IPS-15b (cell line): ENCODE data around the gene COMTD1.
A peak's percentile ranks its signal among the peaks of the same experiment; 100 is the strongest.

Experiments used
- H3K27me3 ChIP-seq: one replicate; pipeline ENCODE4 v1.6.1; 2013; ENCODE audit warnings: low read length; ENCODE audit not compliant: control insufficient read depth, insufficient read depth
- H3K36me3 ChIP-seq: one replicate; pipeline ENCODE4 v1.6.1; 2013; ENCODE audit warnings: low read length; ENCODE audit not compliant: control insufficient read depth, insufficient read depth
- H3K4me1 ChIP-seq: one replicate; pipeline ENCODE4 v1.6.1; 2013; ENCODE audit warnings: mild to moderate bottlenecking, low read length; ENCODE audit not compliant: control insufficient read depth, insufficient read depth
- H3K4me3 ChIP-seq: one replicate; pipeline ENCODE4 v1.5.1; 2013; ENCODE audit warnings: low read depth, low read length
- H3K9ac ChIP-seq: one replicate; pipeline ENCODE4 v1.6.1; 2013; ENCODE audit warnings: low read depth, mild to moderate bottlenecking, low read length
- H3K9me3 ChIP-seq: one replicate; pipeline ENCODE4 v1.6.1; 2013; ENCODE audit warnings: mild to moderate bottlenecking, low read length; ENCODE audit not compliant: control insufficient read depth, insufficient read depth

COMTD1 gene

GRCh38 chr10:75243426-75243825, 7.7 kb upstream of the COMTD1 start:
- Histone ChIP-seq H3K27me3 (no peaks in the 10 kb centered on the region), H3K36me3 (no peaks in the 10 kb centered on the region), H3K4me3 (no peak overlapping the region), H3K9me3 (no peaks in the 10 kb centered on the region), H3K9ac (no peak overlapping the region), H3K4me1 (peaks cover 4% of the 10 kb centered on the region)

GRCh38 chr10:75240329-75241076, 4.7 kb upstream of the COMTD1 start:
- no peak overlapping the region for H3K4me3 ChIP-seq
- H3K27me3 ChIP-seq = no peaks in the 10 kb centered on the region
- H3K9ac ChIP-seq = no peak overlapping the region
- H3K36me3 ChIP-seq = no peaks in the 10 kb centered on the region
- no peaks in the 10 kb centered on the region for H3K9me3 ChIP-seq
- peaks cover 4% of the 10 kb centered on the region for H3K4me1 ChIP-seq

GRCh38 chr10:75239096-75239790, 3.5 kb upstream of the COMTD1 start:
- Histone ChIP-seq H3K27me3 (no peaks in the 10 kb centered on the region), H3K9me3 (no peaks in the 10 kb centered on the region), H3K36me3 (no peaks in the 10 kb centered on the region), H3K4me1 (peaks cover 2% of the 10 kb centered on the region), H3K4me3 (no peak overlapping the region), H3K9ac (no peak overlapping the region)

GRCh38 chr10:75238182-75239095, 2.7 kb upstream of the COMTD1 start:
- Histone ChIP-seq H3K36me3 (no peaks in the 10 kb centered on the region), H3K9ac (no peak overlapping the region), H3K27me3 (no peaks in the 10 kb centered on the region)

GRCh38 chr10:75236178-75236825, 545 bp upstream of the COMTD1 start:
- no peak overlapping the region for H3K9ac ChIP-seq
- H3K4me1 ChIP-seq = peaks cover 6% of the 10 kb centered on the region
- H3K27me3 ChIP-seq = no peaks in the 10 kb centered on the region
- no peak overlapping the region for H3K4me3 ChIP-seq
- no peaks in the 10 kb centered on the region for H3K9me3 ChIP-seq
- peaks cover 11% of the 10 kb centered on the region for H3K36me3 ChIP-seq

More at GRCh38 chr10:75238182-75239095, 2.7 kb upstream of the COMTD1 start:
- Histone ChIP-seq H3K4me3 (no peak overlapping the region), H3K4me1 (peaks cover 5% of the 10 kb centered on the region), H3K9me3 (no peaks in the 10 kb centered on the region)

GRCh38 chr10:75234683-75235374, 928 bp downstream of the COMTD1 start:
- Histone ChIP-seq H3K9ac (peak overlapping the region; percentile 24), H3K4me1 (peaks cover 6% of the 10 kb centered on the region), H3K4me3 (peak overlapping the region; percentile 53), H3K36me3 (peaks cover 15% of the 10 kb centered on the region), H3K27me3 (no peaks in the 10 kb centered on the region), H3K9me3 (no peaks in the 10 kb centered on the region)

GRCh38 chr10:75234017-75234682, 1.6 kb downstream of the COMTD1 start:
- Histone ChIP-seq H3K36me3 (peaks cover 15% of the 10 kb centered on the region), H3K4me1 (peaks cover 6% of the 10 kb centered on the region), H3K4me3 (peak overlapping the region; percentile 53), H3K27me3 (no peaks in the 10 kb centered on the region), H3K9me3 (no peaks in the 10 kb centered on the region), H3K9ac (peak overlapping the region; percentile 93)

- H3K4me3 ChIP-seq = peak overlapping the region; percentile 50
- H3K9ac ChIP-seq = peak overlapping the region; percentile 93
- H3K36me3 ChIP-seq = peaks cover 17% of the 10 kb centered on the region
- no peaks in the 10 kb centered on the region for H3K27me3 ChIP-seq
- H3K4me1 ChIP-seq = peaks cover 6% of the 10 kb centered on the region
- H3K9me3 ChIP-seq = no peaks in the 10 kb centered on the region
Observed at GRCh38 chr10:75233444-75234016, 2.2 kb downstream of the COMTD1 start.

GRCh38 chr10:75231672-75232581, 3.8 kb downstream of the COMTD1 start:
- Histone ChIP-seq H3K27me3 (no peaks in the 10 kb centered on the region), H3K9me3 (no peaks in the 10 kb centered on the region), H3K9ac (no peak overlapping the region), H3K4me1 (peaks cover 11% of the 10 kb centered on the region), H3K36me3 (peaks cover 17% of the 10 kb centered on the region), H3K4me3 (no peak overlapping the region)
